ENCODE measurements around the gene AKAP6.

AKAP6 gene

DNA sequence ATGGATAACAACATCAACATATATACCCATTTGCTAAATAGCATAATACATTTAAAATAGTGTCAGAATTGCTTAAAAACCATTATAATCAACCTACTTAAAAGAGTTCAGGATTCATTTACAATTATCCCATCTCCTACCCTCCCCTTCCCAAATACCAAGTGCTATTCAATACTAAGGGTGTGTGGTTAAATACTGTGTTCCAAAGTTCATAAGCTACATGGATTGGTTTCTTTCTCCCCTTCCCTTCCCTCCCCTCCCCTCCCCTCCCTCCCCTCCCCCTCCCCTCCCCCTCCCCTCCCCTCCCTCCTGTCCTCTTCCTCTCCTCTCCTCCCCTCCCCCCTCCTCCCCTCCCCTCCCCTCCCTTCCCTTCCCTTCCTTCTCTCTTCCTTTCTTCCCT lies 512.6 kb downstream of the AKAP6 start:
- Histone ChIP-seq H3K9me3 (ENCODE audit: control insufficient read depth in 1 of 2, low read length in 2 of 2) (no peaks in the 10 kb centered on the region), H3K27me3 (ENCODE audit: low read depth, low read length) (no peaks in the 10 kb centered on the region), H3K4me1 (ENCODE audit: control insufficient read depth in 1 of 2, insufficient read depth in 2 of 2, low read length in 2 of 2) (no peaks in the 10 kb centered on the region), H3K4me3 (ENCODE audit: low read depth in 1 of 2, low read length in 2 of 2) (no peak overlapping the region), H3K36me3 (ENCODE audit: control insufficient read depth in 1 of 2, insufficient read depth in 2 of 2, low read length in 2 of 2) (no peaks in the 10 kb centered on the region), H3K27ac (ENCODE audit: low read length) (no peak overlapping the region)

DNA sequence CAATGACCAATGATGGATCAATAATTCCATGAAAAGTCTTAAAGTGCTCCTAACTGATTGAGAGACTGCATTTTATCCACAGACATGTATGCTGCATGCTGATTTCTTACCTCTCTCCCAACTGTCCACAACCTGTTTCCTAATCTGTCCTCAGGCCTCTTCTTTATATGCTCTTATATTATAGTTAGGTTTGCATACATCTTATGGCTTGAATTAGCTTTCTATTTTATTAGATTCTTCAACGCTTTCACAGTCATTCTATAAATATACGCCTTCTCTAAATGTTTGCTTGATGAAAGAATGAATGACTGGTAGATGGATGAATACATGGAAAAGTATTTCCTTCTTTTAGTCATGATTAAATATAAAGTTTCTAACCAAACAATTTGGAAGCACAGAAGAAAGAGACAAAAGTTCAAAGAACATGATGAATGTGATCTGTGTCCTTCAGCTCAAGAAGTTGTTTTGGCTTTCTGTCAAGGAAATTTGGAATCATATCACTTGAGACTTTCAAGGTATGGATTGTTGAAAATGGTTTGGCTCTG lies 517.8 kb downstream of the AKAP6 start:
- Histone ChIP-seq H3K27me3 (ENCODE audit: low read depth, low read length) (no peaks in the 10 kb centered on the region), H3K4me1 (ENCODE audit: control insufficient read depth in 1 of 2, insufficient read depth in 2 of 2, low read length in 2 of 2) (no peaks in the 10 kb centered on the region), H3K4me3 (ENCODE audit: low read depth in 1 of 2, low read length in 2 of 2) (no peak overlapping the region), H3K9me3 (ENCODE audit: control insufficient read depth in 1 of 2, low read length in 2 of 2) (peaks cover 0 to 2% of the 10 kb centered on the region in 2 donors), H3K36me3 (ENCODE audit: control insufficient read depth in 1 of 2, insufficient read depth in 2 of 2, low read length in 2 of 2) (no peaks in the 10 kb centered on the region), H3K27ac (ENCODE audit: low read length) (no peak overlapping the region)

DNA sequence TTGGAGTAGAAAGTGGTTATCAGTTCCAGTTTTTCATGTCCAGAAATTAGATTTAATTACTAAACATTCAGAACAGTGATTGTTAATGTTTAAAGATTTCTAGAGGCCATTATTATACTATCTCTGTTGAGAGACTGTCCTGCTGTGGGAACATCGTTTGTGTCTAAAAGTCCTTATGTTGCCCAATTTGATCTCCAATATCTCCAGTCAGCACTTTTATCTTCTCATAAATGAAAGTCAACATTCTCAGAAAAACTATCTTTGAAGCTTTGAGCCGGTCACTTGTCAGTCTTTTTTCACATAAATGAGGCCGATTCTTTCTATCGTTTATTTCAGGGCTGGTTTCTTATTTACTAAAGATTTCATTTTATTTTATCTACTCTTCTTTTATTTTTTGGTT lies 518.8 kb downstream of the AKAP6 start:
- H3K36me3 ChIP-seq (ENCODE audit: control insufficient read depth in 1 of 2, insufficient read depth in 2 of 2, low read length in 2 of 2): no peaks in the 10 kb centered on the region
- no peaks in the 10 kb centered on the region for H3K27me3 ChIP-seq (ENCODE audit: low read depth, low read length)
- peaks cover 0 to 2% of the 10 kb centered on the region in 2 donors for H3K9me3 ChIP-seq (ENCODE audit: control insufficient read depth in 1 of 2, low read length in 2 of 2)
- H3K4me1 ChIP-seq (ENCODE audit: control insufficient read depth in 1 of 2, insufficient read depth in 2 of 2, low read length in 2 of 2): no peaks in the 10 kb centered on the region
- H3K27ac ChIP-seq (ENCODE audit: low read length): no peak overlapping the region
- no peak overlapping the region for H3K4me3 ChIP-seq (ENCODE audit: low read depth in 1 of 2, low read length in 2 of 2)

DNA sequence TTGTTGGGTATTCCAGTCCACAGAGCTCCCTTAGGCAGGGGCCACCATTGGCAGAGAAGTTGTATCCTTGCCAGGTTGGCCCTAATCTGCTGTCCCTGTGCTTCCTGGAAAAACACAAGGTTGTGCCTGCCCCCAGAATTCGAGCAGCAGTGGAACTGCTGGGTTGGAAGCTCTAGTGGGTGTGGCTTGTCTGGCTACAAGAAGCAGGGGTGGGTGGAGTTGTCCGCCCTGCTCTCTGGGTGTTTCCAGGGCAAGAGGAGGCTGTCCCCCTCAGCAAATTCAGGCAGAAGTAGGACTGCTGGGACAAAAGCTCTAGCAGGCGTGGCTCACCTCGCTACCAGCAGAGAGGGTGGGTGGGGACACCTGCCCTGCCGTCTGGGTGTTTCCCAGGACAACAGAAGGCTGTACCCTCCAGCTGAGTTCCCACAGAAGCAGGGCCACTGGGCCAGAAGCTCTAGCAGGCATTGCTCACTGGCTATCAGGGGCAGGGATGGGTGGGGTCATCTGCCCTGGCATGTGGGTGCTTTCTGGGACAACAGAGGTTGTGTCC lies 536.8 kb downstream of the AKAP6 start:
- H3K4me1 ChIP-seq (ENCODE audit: control insufficient read depth in 1 of 2, insufficient read depth in 2 of 2, low read length in 2 of 2): no peaks in the 10 kb centered on the region
- no peaks in the 10 kb centered on the region for H3K9me3 ChIP-seq (ENCODE audit: control insufficient read depth in 1 of 2, low read length in 2 of 2)
- no peak overlapping the region for H3K4me3 ChIP-seq (ENCODE audit: low read depth in 1 of 2, low read length in 2 of 2)
- no peaks in the 10 kb centered on the region for H3K27me3 ChIP-seq (ENCODE audit: low read depth, low read length)
- H3K27ac ChIP-seq (ENCODE audit: low read length): no peak overlapping the region
- H3K36me3 ChIP-seq (ENCODE audit: control insufficient read depth in 1 of 2, insufficient read depth in 2 of 2, low read length in 2 of 2): no peaks in the 10 kb centered on the region

DNA sequence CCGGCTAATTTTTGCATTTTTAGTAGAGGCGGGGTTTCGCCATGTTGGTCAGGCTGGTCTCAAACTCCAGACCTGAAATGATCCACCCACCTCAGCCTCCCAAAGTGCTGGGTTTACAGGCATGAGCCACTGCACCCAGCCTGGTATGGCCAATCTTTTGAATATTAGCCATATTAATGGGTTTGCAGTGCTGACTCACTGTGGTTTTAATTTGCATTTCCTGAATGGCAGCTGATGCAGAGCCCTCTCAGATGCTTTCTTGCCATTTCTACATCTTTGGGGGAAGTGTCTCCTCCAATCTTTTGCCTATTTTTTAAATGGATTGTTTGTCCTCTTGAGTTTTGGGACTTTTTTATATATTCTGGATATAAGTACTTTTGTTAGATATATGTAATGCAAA lies 554.1 kb downstream of the AKAP6 start:
- no peaks in the 10 kb centered on the region for H3K36me3 ChIP-seq (ENCODE audit: control insufficient read depth in 1 of 2, insufficient read depth in 2 of 2, low read length in 2 of 2)
- H3K9me3 ChIP-seq (ENCODE audit: control insufficient read depth in 1 of 2, low read length in 2 of 2): no peaks in the 10 kb centered on the region
- H3K27ac ChIP-seq (ENCODE audit: low read length): no peak overlapping the region
- no peak overlapping the region for H3K4me3 ChIP-seq (ENCODE audit: low read depth in 1 of 2, low read length in 2 of 2)
- no peaks in the 10 kb centered on the region for H3K27me3 ChIP-seq (ENCODE audit: low read depth, low read length)
- H3K4me1 ChIP-seq (ENCODE audit: control insufficient read depth in 1 of 2, insufficient read depth in 2 of 2, low read length in 2 of 2): no peaks in the 10 kb centered on the region
